Right lobe of liver (tissue), 6 donors: ENCODE results near the gene JUNB. TPM values are rescaled to one million over a fixed set of nuclear protein-coding genes. Genes with fewer than 3 reads are reported as not detected.
A peak's percentile ranks its signal among the peaks of the same experiment; 100 is the strongest.

ENCODE experiments used
- ATAC-seq, 4 donors: fragments of 200-7000 bp; cut with Tn5 transposase; one replicate each; pipeline ENCODE4 v1.9.1; 2020; ENCODE audit warnings: mild to moderate bottlenecking in 4 of 4, moderate library complexity in 4 of 4
- DNase-seq, 3 donors: peaks; one replicate each; pipeline ENCODE4 v3.0.0-alpha.2; 2020
- H3K27ac ChIP-seq, 3 donors: fragments of 200-600 bp; one replicate each; pipeline ENCODE4 v1.8.0; 2022
- H3K27me3 ChIP-seq, 2 donors: fragments of 200-600 bp; one replicate each; pipeline ENCODE4 v1.8.0; 2022
- H3K36me3 ChIP-seq, 4 donors: fragments of 200-600 bp; sonication (generic) in 1 of 4; one replicate each; pipeline versions ENCODE4 v1.5.1 to v1.8.0; 2017 to 2022; ENCODE audit warnings: control low read depth in 1 of 4
- H3K4me1 ChIP-seq, 4 donors: fragments of 200-600 bp; sonication (generic) in 1 of 4; one replicate each; pipeline versions ENCODE4 v1.5.1 to v1.8.0; 2017 to 2022; ENCODE audit warnings: control low read depth in 1 of 4
- H3K4me3 ChIP-seq, 3 donors: fragments of 200-600 bp; one replicate each; pipeline ENCODE4 v1.8.0; 2022
- H3K9me3 ChIP-seq, 4 donors: fragments of 200-600 bp; sonication (generic) in 1 of 4; one replicate each; pipeline versions ENCODE4 v1.5.1 to v1.8.0; 2017 to 2022; ENCODE audit warnings: control low read depth in 1 of 4
- CTCF ChIP-seq, 4 donors: fragments of 200-600 bp in 3 of 4; fragments of 450-650 bp in 1 of 4; IDR thresholded peaks; one replicate each; pipeline versions ENCODE4 v1.5.1 to v1.8.0; 2016 to 2022; ENCODE audit warnings: antibody characterized with exemption in 4 of 4, mild to moderate bottlenecking in 2 of 4
- POLR2A ChIP-seq: fragments of 450-650 bp; IDR thresholded peaks from one replicate; pipeline ENCODE4 v1.6.1; 2017; ENCODE audit warnings: antibody characterized with exemption, mild to moderate bottlenecking
- WGBS: methylation state at CpG from one replicate; pipeline ENCODE4 v1.1.6; 2018; ENCODE audit warnings: low coverage, low lambda C conversion rate; ENCODE audit not compliant: insufficient coverage; ENCODE audit errors: missing lambda C conversion rate; 5-methylcytosine and 5-hydroxymethylcytosine counted together
- intact Hi-C, 2 donors: fragments of 100-400 bp; cut with DNase I; formaldehyde crosslinking; loops; one replicate each; pipeline versions ENCODE4 v1.11.2 to v1.14.1; 2022
- total RNA-seq, 6 experiments: library from RNA; depleted of rRNA in 2 of 6; stranded (reverse); fragments of >200 nt in 2 of 6; fragmentation: NEBNext Ultra II Directional in 3 of 6; extraction: Animal tissue kit (Norgen Biotek cat#: 25700) in 3 of 6; gene quantifications; one replicate each; pipeline versions ENCODE4 v1.1.0 to v1.2.4, GENCODE V29; 2016 to 2023
- donor health status: DM: no; HTN: yes; CAD: no.
- donor health status: DM: no; HTN: no; CAD: no.
- donor health status: DM: no; HTN: no; CAD: no.
- donor health status: DM: no; HTN: yes; CAD: no.
- donor health status: DM: no; HTN: yes; CAD: no.

JUNB gene
- total RNA-seq, 6 experiments from 2014 or later, result 10.2 to 378 (median 66.0) TPM

GRCh38 chr19:12756150-12756883, 35.0 kb upstream of the JUNB start:
- Histone ChIP-seq H3K9me3 (no peaks in the 10 kb centered on the region), H3K27ac (no peak overlapping the region), H3K4me1 (peaks cover 0 to 11% (median 3%) of the 10 kb centered on the region in 4 donors), H3K36me3 (no peaks in the 10 kb centered on the region), H3K4me3 (no peak overlapping the region), H3K27me3 (no peaks in the 10 kb centered on the region)
- TF ChIP-seq POLR2A, result no peak
- TF ChIP-seq CTCF (IDR thresholded peaks at IDR 0.05), result no peak
- 71% methylated on average over 11 of the region's 19 CpGs for WGBS
- intact Hi-C loops, result loop anchor here in 1 of 2 donors (10.0 kb wide), 1 partner anchor 52 kb away; no protein-coding TSS in a partner anchor
- DNase-seq (no peak), ATAC-seq (no peak)

- peak; percentile 95 to 98 (median 97) for TF ChIP-seq CTCF (IDR thresholded peaks at IDR 0.05)
- TF ChIP-seq POLR2A, result no peak
- 26% methylated on average over 6 of the region's 60 CpGs for WGBS
- Histone ChIP-seq H3K4me1 (peaks cover 0 to 11% (median 3%) of the 10 kb centered on the region in 4 donors), H3K36me3 (no peaks in the 10 kb centered on the region), H3K27ac (no peak overlapping the region), H3K27me3 (no peaks in the 10 kb centered on the region), H3K4me3 (peak overlapping the region; percentile 32 to 50 (median 36)), H3K9me3 (no peaks in the 10 kb centered on the region)
- ATAC-seq (peak; percentile 90 to 96 (median 93)), DNase-seq (peak; percentile 76 to 82 (median 78))
- intact Hi-C loops, result loop anchor here in 1 of 2 donors (10.0 kb wide), 1 partner anchor 53 kb away; no protein-coding TSS in a partner anchor
Measured at GRCh38 chr19:12757544-12758274, 33.6 kb upstream of the JUNB start.

GRCh38 chr19:12759686-12760085, 31.6 kb upstream of the JUNB start:
- WGBS, result 91% methylated on average over 6 of the region's 6 CpGs
- Histone ChIP-seq H3K27me3 (no peaks in the 10 kb centered on the region), H3K9me3 (no peaks in the 10 kb centered on the region), H3K36me3 (no peaks in the 10 kb centered on the region), H3K4me3 (no peak overlapping the region), H3K4me1 (peaks cover 0 to 11% (median 3%) of the 10 kb centered on the region in 4 donors), H3K27ac (no peak overlapping the region)
- DNase-seq, result no peak
- no peak for ATAC-seq
- intact Hi-C loops, result loop anchor here in 1 of 2 donors (10.0 kb wide), 2 partner anchors 55 to 85 kb away; no protein-coding TSS in a partner anchor
- TF ChIP-seq CTCF (IDR thresholded peaks at IDR 0.05) (no peak), POLR2A (no peak)

- Histone ChIP-seq H3K27me3 (no peaks in the 10 kb centered on the region), H3K4me3 (no peak overlapping the region), H3K4me1 (peaks cover 0 to under 1% (median under 1%) of the 10 kb centered on the region in 4 donors), H3K36me3 (no peaks in the 10 kb centered on the region), H3K27ac (peak overlapping the region in 1 of 3 donors; percentile 65), H3K9me3 (no peaks in the 10 kb centered on the region)
- no peak for TF ChIP-seq POLR2A
- intact Hi-C loops, result loop anchor here in 1 of 2 donors (10.0 kb wide), 1 partner anchor 82 kb away; no protein-coding TSS in a partner anchor
- 83% methylated on average over 2 of the region's 11 CpGs for WGBS
- DNase-seq (peak in 2 of 3 donors; percentile 79), ATAC-seq (peak in 3 of 4 donors; percentile 5 to 82 (median 38))
Measured at GRCh38 chr19:12763100-12763499, 28.2 kb upstream of the JUNB start.
